ENCODE measurements around the gene MCTP2.
"Not testable (repeated sequence)": the region's sequence is repeated elsewhere in the genome, so short reads cannot be mapped to it uniquely, and the experiment has no call there.

The MCTP2 gene

GRCh38 chr15:94235646-94236045 is 4.3 kb downstream of the MCTP2 start:
- DNase-seq = no peak

DNA sequence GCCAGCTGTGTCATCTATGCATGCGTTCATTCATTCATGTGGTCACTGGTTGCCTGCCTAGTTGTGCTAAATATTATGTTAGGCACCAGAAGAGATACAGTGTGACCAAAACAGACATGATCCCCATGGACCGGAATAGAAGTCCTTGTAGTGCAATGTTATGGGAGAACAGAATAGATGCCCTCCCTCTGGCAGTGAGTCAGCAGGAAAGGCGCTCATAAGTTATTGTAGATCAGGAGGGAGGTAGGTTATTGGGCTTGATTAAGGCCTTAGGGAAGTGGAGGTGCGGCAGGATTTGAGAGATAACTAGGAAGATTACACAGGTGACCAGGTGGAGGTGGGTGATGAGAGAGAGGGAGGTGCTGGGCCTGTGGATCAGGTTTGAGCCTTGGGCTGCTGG is 5.2 kb downstream of the MCTP2 start:
- DNase-seq = no peak

- DNase-seq = no peak
Measured at GRCh38 chr15:94237903-94238302, 6.5 kb downstream of the MCTP2 start.

- no peak for DNase-seq
Measured at GRCh38 chr15:94238539-94239118, 7.3 kb downstream of the MCTP2 start.

GRCh38 chr15:94239474-94239873 is 8.1 kb downstream of the MCTP2 start:
- DNase-seq = no peak

GRCh38 chr15:94240480-94240879 is 9.1 kb downstream of the MCTP2 start:
- no peak for DNase-seq

- DNase-seq = no peak
Measured at GRCh38 chr15:94242257-94242656, 10.9 kb downstream of the MCTP2 start.

DNA sequence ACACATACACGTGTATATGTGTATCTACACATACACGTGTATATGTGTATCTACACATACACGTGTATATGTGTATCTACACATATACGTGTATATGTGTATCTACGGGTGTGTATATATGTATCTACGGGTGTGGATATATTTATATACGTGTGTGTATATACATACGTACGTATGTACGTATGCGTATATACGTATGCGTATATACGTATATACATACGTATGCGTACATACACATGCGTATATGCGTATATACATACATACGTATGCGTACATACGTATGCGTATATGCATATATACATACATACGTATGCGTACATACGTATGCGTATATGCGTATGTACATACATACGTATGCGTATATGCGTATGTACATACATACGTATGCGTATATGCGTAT is 11.6 kb downstream of the MCTP2 start:
- DNase-seq = not testable (repeated sequence)

DNA sequence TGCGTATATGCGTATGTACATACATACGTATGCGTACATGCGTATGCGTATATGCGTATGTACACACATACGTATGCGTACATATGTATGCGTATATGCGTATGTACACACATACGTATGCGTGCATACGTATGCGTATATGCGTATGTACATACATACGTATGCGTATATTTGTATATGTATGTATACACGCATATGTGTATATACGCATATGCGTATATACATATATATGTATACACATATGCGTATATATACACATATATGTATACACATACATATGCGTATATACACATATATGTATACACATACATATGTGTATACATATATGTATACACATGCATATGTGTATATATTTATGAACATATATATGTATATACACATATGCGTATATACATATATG is 12.1 kb downstream of the MCTP2 start:
- no peak for DNase-seq

DNA sequence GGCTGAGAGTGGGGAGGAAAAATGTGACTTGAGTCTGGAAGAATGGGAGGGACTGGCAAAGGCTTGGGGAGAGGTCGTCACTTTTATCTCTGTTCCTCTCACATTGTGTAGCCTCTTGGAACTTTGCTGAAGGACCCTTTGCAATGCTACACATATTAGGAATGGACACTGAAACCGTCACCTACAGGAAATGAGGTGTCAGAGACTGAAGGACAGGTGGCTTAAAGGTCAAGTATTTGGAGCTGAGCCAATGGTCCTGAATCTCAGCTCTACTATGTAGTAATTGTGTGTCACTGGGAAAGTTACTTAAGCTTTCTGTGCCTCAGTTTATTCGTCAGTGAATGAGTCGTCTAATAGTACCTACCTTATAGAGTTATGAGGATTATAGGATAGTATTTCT is 14.7 kb downstream of the MCTP2 start:
- no peak for DNase-seq

GRCh38 chr15:94247789-94248638 is 16.7 kb downstream of the MCTP2 start:
- DNase-seq = no peak

GRCh38 chr15:94250801-94251200 is 19.4 kb downstream of the MCTP2 start:
- DNase-seq = no peak

DNA sequence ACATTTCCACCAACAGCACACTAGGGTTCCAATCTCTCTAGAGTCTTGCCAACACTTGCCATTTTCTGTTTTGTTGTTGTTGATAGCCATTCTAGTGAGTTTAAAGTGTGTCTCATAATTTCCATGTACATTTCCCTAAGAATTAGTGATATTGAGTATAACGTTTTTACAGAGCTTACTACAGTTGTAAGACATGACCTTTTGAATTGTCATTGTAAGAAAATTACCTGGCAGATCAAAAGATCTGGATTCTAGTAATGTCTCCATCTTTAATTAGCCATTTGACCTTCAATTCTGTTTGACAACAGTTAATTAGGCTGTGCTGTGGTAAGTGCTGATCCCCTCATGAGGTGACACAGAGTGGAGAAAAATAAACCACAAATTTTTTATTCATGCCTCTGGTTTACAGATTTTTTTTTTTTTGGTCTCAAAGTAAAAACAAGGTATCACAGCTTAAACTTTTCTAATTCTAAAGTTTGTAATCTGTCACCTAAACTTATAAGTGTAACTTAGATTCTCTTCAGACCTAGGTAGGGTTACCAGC is 20.9 kb downstream of the MCTP2 start:
- DNase-seq = no peak

DNA sequence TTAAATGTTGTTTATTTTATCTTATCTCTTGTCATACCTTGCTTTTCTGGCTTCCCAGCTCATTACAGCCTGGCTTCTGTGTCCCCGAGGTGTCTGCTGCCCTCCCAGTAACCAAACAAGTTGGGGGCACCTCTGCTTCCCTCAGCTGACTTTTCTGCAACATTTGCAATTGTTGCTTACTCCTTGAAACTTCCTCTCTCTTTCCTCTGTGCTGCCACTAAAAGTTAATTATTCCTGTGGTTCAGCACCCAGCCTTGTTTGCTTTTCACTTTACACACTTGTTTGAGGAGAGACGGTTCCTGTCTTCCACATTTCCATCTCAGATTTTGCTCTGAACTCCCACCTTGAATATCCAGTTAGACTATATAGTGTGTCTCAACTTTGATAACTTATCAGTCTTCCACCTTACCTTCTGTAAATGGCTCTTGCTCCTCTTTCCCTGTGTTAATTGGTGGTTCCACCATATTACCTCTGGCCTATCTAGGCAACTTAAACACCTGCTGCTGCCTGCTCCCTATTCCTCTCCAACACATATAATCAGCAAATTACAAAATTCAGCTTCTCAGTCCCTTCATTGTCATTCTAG is 21.6 kb downstream of the MCTP2 start:
- DNase-seq = no peak

DNA sequence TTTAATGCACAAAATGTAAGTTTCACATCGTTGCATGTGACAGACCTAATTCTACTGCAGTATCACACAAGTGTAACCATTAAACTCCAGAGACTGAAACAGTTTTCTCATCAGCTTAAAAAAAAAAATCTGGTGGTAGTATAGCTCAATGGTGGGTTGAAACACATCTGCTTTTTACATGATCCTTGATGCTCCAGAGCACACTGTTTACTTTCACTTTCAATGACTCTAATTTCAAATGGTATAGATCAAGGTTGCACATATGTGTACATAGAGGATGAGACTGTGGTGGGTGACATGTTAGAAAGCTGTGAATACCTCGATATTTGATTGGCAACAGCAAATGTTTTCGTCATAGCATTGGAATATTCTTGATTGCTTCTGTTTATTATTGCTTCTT is 22.4 kb downstream of the MCTP2 start:
- DNase-seq = no peak

DNA sequence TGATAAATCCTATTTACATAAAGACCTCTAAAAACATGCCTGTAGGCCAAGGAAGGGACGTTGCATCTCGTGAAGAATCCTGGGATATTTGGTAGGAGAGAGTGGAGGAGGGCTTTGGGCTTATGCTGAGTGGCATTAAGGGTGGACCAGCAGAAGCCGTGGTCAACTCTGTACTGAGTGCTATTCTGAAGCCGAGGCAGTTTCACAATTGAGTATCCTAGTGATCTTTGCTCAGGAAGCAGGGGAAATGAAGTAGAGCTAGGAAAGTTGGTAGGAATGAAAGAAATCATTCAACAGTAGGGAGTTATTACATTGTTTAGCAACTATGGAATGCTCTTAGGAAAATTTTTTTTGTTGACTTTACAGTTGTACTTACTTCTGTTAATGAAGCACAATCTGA is 24.2 kb downstream of the MCTP2 start:
- DNase-seq = no peak

GRCh38 chr15:94256511-94256910 is 25.1 kb downstream of the MCTP2 start:
- DNase-seq = no peak

- DNase-seq = not testable (repeated sequence)
Measured at GRCh38 chr15:94257776-94258175, 26.4 kb downstream of the MCTP2 start.

- DNase-seq = no peak
Measured at GRCh38 chr15:94258246-94258645, 26.9 kb downstream of the MCTP2 start.

DNA sequence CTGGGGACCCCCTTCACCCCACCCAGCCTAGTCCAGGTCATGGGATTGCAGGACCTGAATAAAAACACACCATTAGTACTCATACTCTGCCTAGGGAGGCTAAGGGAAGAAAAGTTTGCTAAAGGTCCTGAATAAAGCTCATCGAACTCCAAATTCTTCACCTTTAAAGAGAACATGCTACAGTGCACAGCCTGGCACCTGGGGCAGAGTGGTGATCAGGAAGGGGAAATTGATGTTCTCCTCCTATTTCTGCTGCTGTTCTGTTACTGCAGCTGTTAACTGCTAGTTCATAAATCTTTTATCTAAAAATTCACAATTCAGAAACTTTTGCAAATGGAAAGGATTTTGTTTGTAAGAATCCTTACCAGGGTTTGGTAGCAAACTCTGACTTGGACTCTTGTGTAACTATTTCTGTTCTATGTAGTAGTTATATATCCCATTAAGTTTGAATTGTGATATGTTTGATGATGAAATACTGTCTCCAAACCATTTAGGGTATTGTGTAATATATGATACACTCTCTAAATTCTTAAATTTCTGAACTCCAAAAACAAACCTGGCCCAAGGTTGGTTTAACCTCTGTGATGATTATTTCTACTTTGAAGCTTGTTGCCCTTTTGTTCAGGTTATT is 27.9 kb downstream of the MCTP2 start:
- DNase-seq = no peak

DNA sequence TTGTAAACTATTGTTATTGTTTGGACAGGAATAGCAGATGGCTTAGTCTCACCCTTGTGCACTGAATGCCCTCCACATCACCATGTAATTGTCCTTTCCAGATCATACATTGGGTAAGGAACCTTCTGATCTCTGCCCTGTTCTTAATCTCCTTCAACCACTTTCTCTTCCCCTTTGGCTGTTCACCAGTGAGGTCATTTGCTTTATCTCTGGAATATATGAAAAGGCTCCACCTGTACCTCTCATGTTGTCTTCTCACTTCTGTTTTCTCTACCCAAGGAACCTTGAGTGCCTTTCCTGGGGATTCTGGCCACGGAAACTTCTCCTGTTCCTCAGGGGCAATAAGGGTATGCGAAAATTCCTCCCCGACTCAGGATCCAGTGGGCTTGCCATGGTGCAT is 28.5 kb downstream of the MCTP2 start:
- DNase-seq = no peak

DNA sequence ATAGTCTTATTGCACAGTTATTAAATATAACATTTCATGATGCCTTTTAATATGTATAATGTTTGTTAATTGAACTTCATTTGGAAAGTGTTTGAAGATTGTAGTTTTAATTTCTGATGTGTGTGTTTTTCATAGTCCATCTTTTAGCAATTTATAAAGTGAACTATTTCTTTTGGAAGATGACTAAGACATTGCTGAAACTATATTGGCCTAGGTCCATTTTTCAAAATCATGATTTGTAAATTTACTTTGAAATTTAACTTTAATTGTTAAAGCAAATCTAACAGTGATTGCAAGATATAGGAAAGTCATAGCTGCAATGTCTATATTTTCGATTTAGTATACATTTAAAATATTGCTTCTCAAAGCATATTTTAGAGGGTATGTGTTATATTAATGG is 30.8 kb downstream of the MCTP2 start:
- no peak for DNase-seq
